ENCODE results near the gene JCAD.

The JCAD gene

GRCh38 chr10:30046476-30046875 lies 12.9 kb downstream of the JCAD start:
- CTCF ChIA-PET: no interaction called here
- WGBS (ENCODE audit: insufficient coverage): 82% methylated on average over 3 of the region's 3 CpGs
- DNase-seq: no peak

GRCh38 chr10:30045961-30046360 lies 13.4 kb downstream of the JCAD start:
- WGBS (ENCODE audit: insufficient coverage): 98% methylated on average over 6 of the region's 7 CpGs
- no peak overlapping the region for H3K4me3 ChIP-seq (ENCODE audit: control insufficient read depth in 1 of 7, extremely low read depth in 1 of 7, insufficient read depth in 4 of 7, low read depth in 2 of 7, low read length in 6 of 7)
- peaks cover 14 to 60% (median 51%) of the 10 kb centered on the region in 4 experiments for H3K4me1 ChIP-seq (ENCODE audit: control extremely low read depth in 1 of 4, control insufficient read depth in 4 of 4, insufficient read depth in 4 of 4, low read length in 3 of 4)
- ChIA-PET CTCF (interaction anchor here (1.2 kb wide), 1 partner anchor 28 kb away, joined by 4 read pairs; no protein-coding TSS in a partner anchor), POLR2A (no interaction called here)
- no peaks in the 10 kb centered on the region for H3K9me3 ChIP-seq (ENCODE audit: control extremely low read depth in 1 of 5, control insufficient read depth in 4 of 5, insufficient read depth in 2 of 5, low read depth in 1 of 5, low read length in 4 of 5)
- H3K27ac ChIP-seq (ENCODE audit: insufficient read depth in 1 of 2, low read depth in 1 of 2, low read length in 2 of 2, poor library complexity in 1 of 2, severe bottlenecking in 2 of 2): no peak overlapping the region
- no peaks in the 10 kb centered on the region for H3K36me3 ChIP-seq (ENCODE audit: control insufficient read depth in 4 of 4, insufficient read depth in 4 of 4, low read length in 3 of 4)
- no peaks in the 10 kb centered on the region for H3K27me3 ChIP-seq (replicated peaks in 2 of 5; ENCODE audit: control insufficient read depth in 4 of 5, insufficient read depth in 5 of 5, low read length in 4 of 5)
- no peak for DNase-seq

More at GRCh38 chr10:30046476-30046875, 12.9 kb downstream of the JCAD start:
- Histone ChIP-seq H3K9me3 (ENCODE audit: control extremely low read depth in 1 of 5, control insufficient read depth in 4 of 5, insufficient read depth in 2 of 5, low read depth in 1 of 5, low read length in 4 of 5) (no peaks in the 10 kb centered on the region), H3K4me1 (ENCODE audit: control extremely low read depth in 1 of 4, control insufficient read depth in 4 of 4, insufficient read depth in 4 of 4, low read length in 3 of 4) (peaks cover 12 to 55% (median 46%) of the 10 kb centered on the region in 4 experiments), H3K27ac (ENCODE audit: insufficient read depth in 1 of 2, low read depth in 1 of 2, low read length in 2 of 2, poor library complexity in 1 of 2, severe bottlenecking in 2 of 2) (no peak overlapping the region), H3K27me3 (replicated peaks in 2 of 5; ENCODE audit: control insufficient read depth in 4 of 5, insufficient read depth in 5 of 5, low read length in 4 of 5) (no peaks in the 10 kb centered on the region), H3K4me3 (ENCODE audit: control insufficient read depth in 1 of 7, extremely low read depth in 1 of 7, insufficient read depth in 4 of 7, low read depth in 2 of 7, low read length in 6 of 7) (no peak overlapping the region), H3K36me3 (ENCODE audit: control insufficient read depth in 4 of 4, insufficient read depth in 4 of 4, low read length in 3 of 4) (no peaks in the 10 kb centered on the region)
- POLR2A ChIA-PET: no interaction called here

GRCh38 chr10:30043476-30044270 lies 15.7 kb downstream of the JCAD start:
- WGBS (ENCODE audit: insufficient coverage): 9% methylated on average over 4 of the region's 5 CpGs
- ChIA-PET POLR2A (no interaction called here), CTCF (interaction anchor here (1.0 to 4.7 kb wide), 3 partner anchors 13 to 198 kb away, joined by 4 to 41 read pairs (median 4); no protein-coding TSS in a partner anchor)
- peak in 2 of 3 donors; percentile 68 to 83 for DNase-seq
- H3K27me3 ChIP-seq (replicated peaks in 2 of 5; ENCODE audit: control insufficient read depth in 4 of 5, insufficient read depth in 5 of 5, low read length in 4 of 5): no peaks in the 10 kb centered on the region
- H3K4me1 ChIP-seq (ENCODE audit: control extremely low read depth in 1 of 4, control insufficient read depth in 4 of 4, insufficient read depth in 4 of 4, low read length in 3 of 4): peaks cover 12 to 63% (median 41%) of the 10 kb centered on the region in 4 experiments
- no peaks in the 10 kb centered on the region for H3K36me3 ChIP-seq (ENCODE audit: control insufficient read depth in 4 of 4, insufficient read depth in 4 of 4, low read length in 3 of 4)
- no peaks in the 10 kb centered on the region for H3K9me3 ChIP-seq (ENCODE audit: control extremely low read depth in 1 of 5, control insufficient read depth in 4 of 5, insufficient read depth in 2 of 5, low read depth in 1 of 5, low read length in 4 of 5)
- no peak overlapping the region for H3K4me3 ChIP-seq (ENCODE audit: control insufficient read depth in 1 of 7, extremely low read depth in 1 of 7, insufficient read depth in 4 of 7, low read depth in 2 of 7, low read length in 6 of 7)
- no peak overlapping the region for H3K27ac ChIP-seq (ENCODE audit: insufficient read depth in 1 of 2, low read depth in 1 of 2, low read length in 2 of 2, poor library complexity in 1 of 2, severe bottlenecking in 2 of 2)

GRCh38 chr10:30042820-30043219 lies 16.6 kb downstream of the JCAD start:
- no peaks in the 10 kb centered on the region for H3K36me3 ChIP-seq (ENCODE audit: control insufficient read depth in 4 of 4, insufficient read depth in 4 of 4, low read length in 3 of 4)
- H3K9me3 ChIP-seq (ENCODE audit: control extremely low read depth in 1 of 5, control insufficient read depth in 4 of 5, insufficient read depth in 2 of 5, low read depth in 1 of 5, low read length in 4 of 5): no peaks in the 10 kb centered on the region
- WGBS (ENCODE audit: insufficient coverage): 89% methylated on average over 3 of the region's 3 CpGs
- peaks cover 12 to 62% (median 36%) of the 10 kb centered on the region in 4 experiments for H3K4me1 ChIP-seq (ENCODE audit: control extremely low read depth in 1 of 4, control insufficient read depth in 4 of 4, insufficient read depth in 4 of 4, low read length in 3 of 4)
- H3K27ac ChIP-seq (ENCODE audit: insufficient read depth in 1 of 2, low read depth in 1 of 2, low read length in 2 of 2, poor library complexity in 1 of 2, severe bottlenecking in 2 of 2): no peak overlapping the region
- DNase-seq: no peak
- no peaks in the 10 kb centered on the region for H3K27me3 ChIP-seq (replicated peaks in 2 of 5; ENCODE audit: control insufficient read depth in 4 of 5, insufficient read depth in 5 of 5, low read length in 4 of 5)
- ChIA-PET POLR2A (no interaction called here), CTCF (interaction anchor here (1.0 to 4.7 kb wide), 3 partner anchors 14 to 198 kb away, joined by 4 to 41 read pairs (median 4); no protein-coding TSS in a partner anchor)
- no peak overlapping the region for H3K4me3 ChIP-seq (ENCODE audit: control insufficient read depth in 1 of 7, extremely low read depth in 1 of 7, insufficient read depth in 4 of 7, low read depth in 2 of 7, low read length in 6 of 7)

GRCh38 chr10:30041196-30042105 lies 17.9 kb downstream of the JCAD start:
- no peak overlapping the region for H3K27ac ChIP-seq (ENCODE audit: insufficient read depth in 1 of 2, low read depth in 1 of 2, low read length in 2 of 2, poor library complexity in 1 of 2, severe bottlenecking in 2 of 2)
- DNase-seq: peak; percentile 45 to 84 (median 67)
- peaks cover 12 to 72% (median 36%) of the 10 kb centered on the region in 4 experiments for H3K4me1 ChIP-seq (ENCODE audit: control extremely low read depth in 1 of 4, control insufficient read depth in 4 of 4, insufficient read depth in 4 of 4, low read length in 3 of 4)
- no peaks in the 10 kb centered on the region for H3K36me3 ChIP-seq (ENCODE audit: control insufficient read depth in 4 of 4, insufficient read depth in 4 of 4, low read length in 3 of 4)
- ChIA-PET CTCF (interaction anchor here (0.6 to 4.7 kb wide), 10 partner anchors 9 to 229 kb away, joined by 3 to 41 read pairs (median 3); no protein-coding TSS in a partner anchor), POLR2A (interaction anchor here (0.8 to 1.3 kb wide), 3 partner anchors 14 to 92 kb away, joined by 3 read pairs; no protein-coding TSS in a partner anchor)
- WGBS (ENCODE audit: insufficient coverage): 49% methylated on average over 6 of the region's 8 CpGs
- H3K27me3 ChIP-seq (replicated peaks in 2 of 5; ENCODE audit: control insufficient read depth in 4 of 5, insufficient read depth in 5 of 5, low read length in 4 of 5): no peaks in the 10 kb centered on the region
- H3K9me3 ChIP-seq (ENCODE audit: control extremely low read depth in 1 of 5, control insufficient read depth in 4 of 5, insufficient read depth in 2 of 5, low read depth in 1 of 5, low read length in 4 of 5): no peaks in the 10 kb centered on the region
- peak overlapping the region in 1 of 7 experiments; percentile 7 for H3K4me3 ChIP-seq (ENCODE audit: control insufficient read depth in 1 of 7, extremely low read depth in 1 of 7, insufficient read depth in 4 of 7, low read depth in 2 of 7, low read length in 6 of 7)

GRCh38 chr10:30040597-30040996 lies 18.8 kb downstream of the JCAD start:
- CTCF ChIA-PET: interaction anchor here (0.6 to 4.7 kb wide), 6 partner anchors 12 to 230 kb away, joined by 3 to 41 read pairs (median 3); no protein-coding TSS in a partner anchor
- H3K36me3 ChIP-seq (ENCODE audit: control insufficient read depth in 4 of 4, insufficient read depth in 4 of 4, low read length in 3 of 4): no peaks in the 10 kb centered on the region

More at GRCh38 chr10:30040597-30040996, 18.8 kb downstream of the JCAD start:
- Histone ChIP-seq H3K4me3 (ENCODE audit: control insufficient read depth in 1 of 7, extremely low read depth in 1 of 7, insufficient read depth in 4 of 7, low read depth in 2 of 7, low read length in 6 of 7) (no peak overlapping the region), H3K27ac (ENCODE audit: insufficient read depth in 1 of 2, low read depth in 1 of 2, low read length in 2 of 2, poor library complexity in 1 of 2, severe bottlenecking in 2 of 2) (no peak overlapping the region), H3K4me1 (ENCODE audit: control extremely low read depth in 1 of 4, control insufficient read depth in 4 of 4, insufficient read depth in 4 of 4, low read length in 3 of 4) (peaks cover 12 to 72% (median 36%) of the 10 kb centered on the region in 4 experiments), H3K27me3 (replicated peaks in 2 of 5; ENCODE audit: control insufficient read depth in 4 of 5, insufficient read depth in 5 of 5, low read length in 4 of 5) (no peaks in the 10 kb centered on the region), H3K9me3 (ENCODE audit: control extremely low read depth in 1 of 5, control insufficient read depth in 4 of 5, insufficient read depth in 2 of 5, low read depth in 1 of 5, low read length in 4 of 5) (no peaks in the 10 kb centered on the region)
- 95% methylated on average over 8 of the region's 8 CpGs for WGBS (ENCODE audit: insufficient coverage)
- POLR2A ChIA-PET: interaction anchor here (0.8 to 1.2 kb wide), 3 partner anchors 13 to 90 kb away, joined by 3 read pairs; no protein-coding TSS in a partner anchor
- no peak for DNase-seq

Measured in common myeloid progenitor, CD34-positive (primary cell).